ENCODE measurements around the gene CC2D2A. TPM values are rescaled to one million over a fixed set of nuclear protein-coding genes. Genes with fewer than 3 reads are reported as not detected.

The CC2D2A gene
- total and polyA plus RNA-seq, 2 experiments from 2014 or later, result 13.9 to 15.8 TPM

DNA sequence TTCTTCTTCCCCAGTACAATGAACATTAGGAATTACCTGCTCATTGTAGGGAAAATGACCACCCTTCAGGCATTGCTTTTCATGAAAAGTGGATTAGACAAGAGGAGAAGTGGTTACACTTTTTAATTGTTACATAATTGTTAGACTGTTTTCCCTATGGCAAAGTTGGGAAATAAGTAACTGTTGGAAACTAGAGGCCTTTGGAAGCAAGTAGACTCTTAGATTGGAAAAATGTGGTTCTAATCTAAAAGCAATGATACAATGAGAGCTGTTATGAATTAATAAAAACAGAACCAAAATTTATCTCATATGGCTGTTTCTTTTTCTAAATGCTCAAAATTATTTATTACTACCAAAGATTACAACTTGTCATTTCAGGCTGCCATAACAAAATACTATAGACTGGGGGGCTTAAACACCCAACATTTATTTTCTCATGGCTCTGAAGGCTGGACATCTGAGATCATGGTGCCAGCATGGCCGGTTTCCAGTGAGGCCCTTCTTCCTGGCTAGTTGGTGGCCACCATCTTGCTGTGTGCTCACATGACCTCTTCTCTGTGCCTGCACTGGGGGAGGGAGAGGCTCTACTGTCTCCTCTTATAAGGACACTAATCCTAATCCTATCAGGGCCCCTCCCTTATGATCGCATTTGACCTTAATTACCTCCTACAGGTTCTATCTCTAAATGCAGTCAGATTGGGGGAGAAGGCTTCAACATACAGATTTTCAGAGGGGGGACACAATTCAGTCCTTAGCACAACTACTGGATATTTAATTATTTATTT, 12.5 kb downstream of the CC2D2A start:
- ATAC-seq, result no peak

More for the DNA sequence above, 12.5 kb downstream of the CC2D2A start:
- H3K4me3 ChIP-seq, result no peak overlapping the region
- TF ChIP-seq STAT1 (IDR thresholded peaks at IDR 0.05; ENCODE audit: unreplicated experiment) (no peak), ZNF114 (CRISPR knock-in tag; IDR thresholded peaks at IDR 0.05) (no peak), EZH2phosphoT487 (IDR thresholded peaks at IDR 0.05; ENCODE audit: unreplicated experiment) (no peak), POLR2AphosphoS5 (IDR thresholded peaks at IDR 0.05; ENCODE audit: low read depth) (no peak), NANOG (IDR thresholded peaks at IDR 0.05; ENCODE audit: borderline replicate concordance) (no peak), REST (IDR thresholded peaks at IDR 0.05; ENCODE audit: unreplicated experiment) (no peak)
- TF ChIP-seq, protein P1, sequence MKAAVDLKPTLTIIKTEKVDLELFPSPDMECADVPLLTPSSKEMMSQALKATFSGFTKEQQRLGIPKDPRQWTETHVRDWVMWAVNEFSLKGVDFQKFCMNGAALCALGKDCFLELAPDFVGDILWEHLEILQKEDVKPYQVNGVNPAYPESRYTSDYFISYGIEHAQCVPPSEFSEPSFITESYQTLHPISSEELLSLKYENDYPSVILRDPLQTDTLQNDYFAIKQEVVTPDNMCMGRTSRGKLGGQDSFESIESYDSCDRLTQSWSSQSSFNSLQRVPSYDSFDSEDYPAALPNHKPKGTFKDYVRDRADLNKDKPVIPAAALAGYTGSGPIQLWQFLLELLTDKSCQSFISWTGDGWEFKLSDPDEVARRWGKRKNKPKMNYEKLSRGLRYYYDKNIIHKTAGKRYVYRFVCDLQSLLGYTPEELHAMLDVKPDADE (IDR thresholded peaks at IDR 0.05), result no peak
- TF ChIP-seq, protein P2, sequence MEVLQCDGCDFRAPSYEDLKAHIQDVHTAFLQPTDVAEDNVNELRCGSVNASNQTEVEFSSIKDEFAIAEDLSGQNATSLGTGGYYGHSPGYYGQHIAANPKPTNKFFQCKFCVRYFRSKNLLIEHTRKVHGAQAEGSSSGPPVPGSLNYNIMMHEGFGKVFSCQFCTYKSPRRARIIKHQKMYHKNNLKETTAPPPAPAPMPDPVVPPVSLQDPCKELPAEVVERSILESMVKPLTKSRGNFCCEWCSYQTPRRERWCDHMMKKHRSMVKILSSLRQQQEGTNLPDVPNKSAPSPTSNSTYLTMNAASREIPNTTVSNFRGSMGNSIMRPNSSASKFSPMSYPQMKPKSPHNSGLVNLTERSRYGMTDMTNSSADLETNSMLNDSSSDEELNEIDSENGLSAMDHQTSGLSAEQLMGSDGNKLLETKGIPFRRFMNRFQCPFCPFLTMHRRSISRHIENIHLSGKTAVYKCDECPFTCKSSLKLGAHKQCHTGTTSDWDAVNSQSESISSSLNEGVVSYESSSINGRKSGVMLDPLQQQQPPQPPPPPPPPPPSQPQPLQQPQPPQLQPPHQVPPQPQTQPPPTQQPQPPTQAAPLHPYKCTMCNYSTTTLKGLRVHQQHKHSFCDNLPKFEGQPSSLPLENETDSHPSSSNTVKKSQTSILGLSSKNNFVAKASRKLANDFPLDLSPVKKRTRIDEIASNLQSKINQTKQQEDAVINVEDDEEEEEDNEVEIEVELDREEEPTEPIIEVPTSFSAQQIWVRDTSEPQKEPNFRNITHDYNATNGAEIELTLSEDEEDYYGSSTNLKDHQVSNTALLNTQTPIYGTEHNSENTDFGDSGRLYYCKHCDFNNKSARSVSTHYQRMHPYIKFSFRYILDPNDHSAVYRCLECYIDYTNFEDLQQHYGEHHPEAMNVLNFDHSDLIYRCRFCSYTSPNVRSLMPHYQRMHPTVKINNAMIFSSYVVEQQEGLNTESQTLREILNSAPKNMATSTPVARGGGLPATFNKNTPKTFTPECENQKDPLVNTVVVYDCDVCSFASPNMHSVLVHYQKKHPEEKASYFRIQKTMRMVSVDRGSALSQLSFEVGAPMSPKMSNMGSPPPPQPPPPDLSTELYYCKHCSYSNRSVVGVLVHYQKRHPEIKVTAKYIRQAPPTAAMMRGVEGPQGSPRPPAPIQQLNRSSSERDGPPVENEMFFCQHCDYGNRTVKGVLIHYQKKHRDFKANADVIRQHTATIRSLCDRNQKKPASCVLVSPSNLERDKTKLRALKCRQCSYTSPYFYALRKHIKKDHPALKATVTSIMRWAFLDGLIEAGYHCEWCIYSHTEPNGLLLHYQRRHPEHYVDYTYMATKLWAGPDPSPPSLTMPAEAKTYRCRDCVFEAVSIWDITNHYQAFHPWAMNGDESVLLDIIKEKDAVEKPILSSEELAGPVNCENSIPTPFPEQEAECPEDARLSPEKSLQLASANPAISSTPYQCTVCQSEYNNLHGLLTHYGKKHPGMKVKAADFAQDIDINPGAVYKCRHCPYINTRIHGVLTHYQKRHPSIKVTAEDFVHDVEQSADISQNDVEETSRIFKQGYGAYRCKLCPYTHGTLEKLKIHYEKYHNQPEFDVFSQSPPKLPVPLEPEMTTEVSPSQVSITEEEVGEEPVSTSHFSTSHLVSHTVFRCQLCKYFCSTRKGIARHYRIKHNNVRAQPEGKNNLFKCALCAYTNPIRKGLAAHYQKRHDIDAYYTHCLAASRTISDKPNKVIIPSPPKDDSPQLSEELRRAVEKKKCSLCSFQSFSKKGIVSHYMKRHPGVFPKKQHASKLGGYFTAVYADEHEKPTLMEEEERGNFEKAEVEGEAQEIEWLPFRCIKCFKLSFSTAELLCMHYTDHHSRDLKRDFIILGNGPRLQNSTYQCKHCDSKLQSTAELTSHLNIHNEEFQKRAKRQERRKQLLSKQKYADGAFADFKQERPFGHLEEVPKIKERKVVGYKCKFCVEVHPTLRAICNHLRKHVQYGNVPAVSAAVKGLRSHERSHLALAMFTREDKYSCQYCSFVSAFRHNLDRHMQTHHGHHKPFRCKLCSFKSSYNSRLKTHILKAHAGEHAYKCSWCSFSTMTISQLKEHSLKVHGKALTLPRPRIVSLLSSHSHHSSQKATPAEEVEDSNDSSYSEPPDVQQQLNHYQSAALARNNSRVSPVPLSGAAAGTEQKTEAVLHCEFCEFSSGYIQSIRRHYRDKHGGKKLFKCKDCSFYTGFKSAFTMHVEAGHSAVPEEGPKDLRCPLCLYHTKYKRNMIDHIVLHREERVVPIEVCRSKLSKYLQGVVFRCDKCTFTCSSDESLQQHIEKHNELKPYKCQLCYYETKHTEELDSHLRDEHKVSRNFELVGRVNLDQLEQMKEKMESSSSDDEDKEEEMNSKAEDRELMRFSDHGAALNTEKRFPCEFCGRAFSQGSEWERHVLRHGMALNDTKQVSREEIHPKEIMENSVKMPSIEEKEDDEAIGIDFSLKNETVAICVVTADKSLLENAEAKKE (CRISPR knock-in tag; IDR thresholded peaks at IDR 0.05), result no peak
- H3K36me3 Mint-ChIP-seq (ENCODE audit: low read depth), result peaks cover 22% of the 10 kb centered on the region
- H3K27ac Mint-ChIP-seq, result no peak overlapping the region; the same call in 1 of the 2 replicates
- H3F3A ChIP-seq (replicated peaks; ENCODE audit: low read depth), result no peaks in the 10 kb centered on the region
- no peaks in the 10 kb centered on the region for H3K36me3 ChIP-seq (ENCODE audit: insufficient read depth)
- H3K4me1 ChIP-seq (ENCODE audit: insufficient read depth), result peaks cover 7% of the 10 kb centered on the region
- no peak overlapping the region for H3K4me3 Mint-ChIP-seq
- H3K27me3 ChIP-seq (ENCODE audit: insufficient read depth), result no peaks in the 10 kb centered on the region
- H3K9me2 ChIP-seq (ENCODE audit: insufficient read depth), result no peaks in the 10 kb centered on the region
- no peak overlapping the region for H2AFZ ChIP-seq
- H3K79me2 ChIP-seq (replicated peaks; ENCODE audit: insufficient read depth), result peaks cover 3% of the 10 kb centered on the region; the same call in 1 of the 2 replicates
- no peak overlapping the region for H3K27ac ChIP-seq (ENCODE audit: low read depth)
- H3K27me3 Mint-ChIP-seq (ENCODE audit: insufficient read depth, low read depth, poor library complexity), result no peaks in the 10 kb centered on the region
- H4K20me1 ChIP-seq (replicated peaks; ENCODE audit: insufficient read depth), result no peaks in the 10 kb centered on the region
- H3K4me2 ChIP-seq, result no peak overlapping the region
- H3K9me3 Mint-ChIP-seq, result no peaks in the 10 kb centered on the region
- DNase-seq (ENCODE audit: low spot score), result no peak
- peaks cover 11% of the 10 kb centered on the region for H3K4me1 Mint-ChIP-seq
